NCI-H2081 treated with DMSO at 0.1 percent for 48 hours (cell line): ENCODE measurements around the gene GFI1B.
A peak's percentile ranks its signal among the peaks of the same experiment; 100 is the strongest.
"Not testable (repeated sequence)": the region's sequence is repeated elsewhere in the genome, so short reads cannot be mapped to it uniquely, and the experiment has no call there.

Experiments
- DNase-seq: peaks from one replicate; lab custom pipeline; 2025; lab: John Stamatoyannopoulos, UW

Gene GFI1B

DNA sequence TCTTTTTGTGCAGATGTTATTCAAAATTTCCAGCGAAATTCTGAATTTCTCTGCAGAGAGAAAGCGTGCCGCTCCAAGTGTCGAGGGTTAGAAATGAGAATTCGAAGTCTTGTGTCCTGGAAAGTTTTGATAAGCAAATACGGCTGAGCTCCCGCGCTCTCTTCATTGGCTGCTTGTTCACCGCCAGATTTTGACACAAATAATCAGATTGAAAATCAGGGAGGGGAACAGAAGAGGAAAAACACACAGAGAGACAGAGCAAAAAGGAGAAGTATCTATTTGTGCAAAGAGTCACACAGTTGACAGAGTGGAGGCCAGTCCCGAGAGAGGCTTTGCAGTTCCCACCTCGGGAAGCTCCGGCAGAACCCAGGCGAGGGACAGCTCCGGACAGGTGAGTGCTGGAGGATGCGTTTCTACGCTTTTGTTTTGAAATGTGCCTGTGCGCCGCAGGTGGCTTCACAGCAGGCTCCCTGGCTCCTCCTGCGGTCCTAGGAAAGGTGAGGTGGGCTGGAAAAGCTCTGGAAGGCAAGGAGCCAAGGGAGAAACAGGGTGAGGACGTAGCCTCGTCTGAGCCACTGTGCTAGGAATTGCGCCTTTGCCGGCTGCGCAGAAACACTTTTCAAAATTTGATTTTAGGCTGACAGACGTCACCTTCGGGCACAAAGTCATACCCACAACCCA is at the start of gene GFI1B:
Gene GFI1B, plus strand, starts transcription at position 244 of the 681 bp plus-strand sequence. CDS start 7,985 bp downstream, outside the sequence.
- no peak for DNase-seq

GRCh38 chr9:132931178-132931735 is 47.2 kb upstream of the GFI1B start:
- DNase-seq = no peak

- DNase-seq = no peak
Measured at GRCh38 chr9:132935026-132935425, 43.5 kb upstream of the GFI1B start.

DNA sequence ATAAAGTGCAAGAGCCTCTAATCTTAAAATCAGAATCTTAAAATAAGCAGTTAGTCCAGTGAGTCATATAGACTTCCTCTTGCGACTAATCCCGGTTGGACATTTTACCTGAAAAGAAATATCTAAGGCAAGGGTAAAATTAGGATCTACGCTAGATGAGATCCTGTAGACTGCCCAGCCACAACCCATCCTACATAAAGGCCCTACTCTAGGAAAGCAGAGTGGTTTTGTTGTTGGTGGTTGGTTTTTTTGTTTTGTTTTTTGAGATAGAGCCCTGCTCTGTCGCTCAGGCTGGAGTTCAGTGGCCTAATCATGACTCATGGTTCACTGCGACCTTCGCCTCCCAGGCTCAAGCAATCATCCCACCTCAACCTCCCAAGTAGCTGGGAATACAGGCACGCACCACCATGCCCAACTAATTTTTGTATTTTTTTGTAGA is 41.0 kb upstream of the GFI1B start:
- no peak for DNase-seq

- DNase-seq = no peak
Measured at GRCh38 chr9:132939169-132939568, 39.3 kb upstream of the GFI1B start.

DNA sequence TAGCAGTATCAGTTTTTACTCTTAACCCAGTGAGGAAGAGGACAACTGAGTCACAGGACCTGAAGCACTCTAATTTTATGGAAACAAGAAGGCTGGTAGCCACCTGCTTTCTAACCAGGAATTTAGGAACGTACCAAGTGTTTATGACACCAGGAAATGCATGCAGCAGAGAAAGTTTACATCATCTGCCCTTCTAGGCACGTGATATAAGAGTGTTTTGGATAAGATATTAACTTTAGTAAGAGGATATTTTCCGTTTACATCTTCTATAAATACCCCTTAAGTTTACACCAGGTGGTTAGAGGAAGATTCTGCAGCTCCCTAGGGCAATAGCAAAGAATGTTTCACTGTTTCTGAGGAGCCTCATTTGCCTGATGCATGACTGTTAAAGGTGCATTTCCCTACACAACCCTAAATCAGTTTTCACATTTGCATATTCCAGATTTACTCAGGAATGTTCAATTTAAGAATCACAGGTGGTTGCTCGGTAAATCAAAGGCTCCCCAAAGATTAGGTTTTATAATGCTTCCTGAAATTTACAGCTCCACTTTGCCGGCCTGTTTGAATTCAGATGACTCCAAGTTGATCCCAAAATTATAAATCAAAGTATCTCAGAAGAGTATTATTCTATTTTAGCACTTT is 35.8 kb upstream of the GFI1B start:
- DNase-seq = no peak

DNA sequence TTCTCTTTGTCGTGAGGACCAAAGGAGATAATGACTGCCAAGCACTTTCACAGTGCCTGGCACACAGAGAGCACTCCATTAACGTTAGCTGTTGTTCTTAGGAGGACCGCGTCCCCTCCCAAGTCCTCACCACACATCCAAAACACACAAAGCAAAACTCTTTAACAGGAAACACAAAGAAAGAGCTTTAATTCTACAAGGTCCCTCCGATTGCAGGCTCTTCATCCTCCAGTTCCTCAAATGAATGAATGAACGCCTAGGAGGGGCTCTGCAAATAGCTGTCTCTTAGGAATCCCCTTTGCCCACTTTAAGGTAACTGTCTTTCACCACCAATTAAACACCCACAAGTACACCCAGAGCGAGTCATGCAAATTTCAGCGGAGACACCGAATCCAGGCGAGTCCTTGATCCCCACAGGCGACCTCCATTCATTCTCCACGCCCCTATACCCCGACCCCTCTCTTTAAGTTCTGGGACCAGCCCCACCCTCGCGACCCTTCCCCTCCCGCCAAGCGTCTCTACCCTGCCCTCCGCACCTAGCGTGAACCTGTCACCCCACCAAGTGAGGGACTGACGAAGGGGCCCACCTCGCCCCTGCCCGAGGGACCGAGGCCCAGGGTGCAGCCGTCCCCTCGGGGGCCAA is 34.7 kb upstream of the GFI1B start:
- no peak for DNase-seq

DNA sequence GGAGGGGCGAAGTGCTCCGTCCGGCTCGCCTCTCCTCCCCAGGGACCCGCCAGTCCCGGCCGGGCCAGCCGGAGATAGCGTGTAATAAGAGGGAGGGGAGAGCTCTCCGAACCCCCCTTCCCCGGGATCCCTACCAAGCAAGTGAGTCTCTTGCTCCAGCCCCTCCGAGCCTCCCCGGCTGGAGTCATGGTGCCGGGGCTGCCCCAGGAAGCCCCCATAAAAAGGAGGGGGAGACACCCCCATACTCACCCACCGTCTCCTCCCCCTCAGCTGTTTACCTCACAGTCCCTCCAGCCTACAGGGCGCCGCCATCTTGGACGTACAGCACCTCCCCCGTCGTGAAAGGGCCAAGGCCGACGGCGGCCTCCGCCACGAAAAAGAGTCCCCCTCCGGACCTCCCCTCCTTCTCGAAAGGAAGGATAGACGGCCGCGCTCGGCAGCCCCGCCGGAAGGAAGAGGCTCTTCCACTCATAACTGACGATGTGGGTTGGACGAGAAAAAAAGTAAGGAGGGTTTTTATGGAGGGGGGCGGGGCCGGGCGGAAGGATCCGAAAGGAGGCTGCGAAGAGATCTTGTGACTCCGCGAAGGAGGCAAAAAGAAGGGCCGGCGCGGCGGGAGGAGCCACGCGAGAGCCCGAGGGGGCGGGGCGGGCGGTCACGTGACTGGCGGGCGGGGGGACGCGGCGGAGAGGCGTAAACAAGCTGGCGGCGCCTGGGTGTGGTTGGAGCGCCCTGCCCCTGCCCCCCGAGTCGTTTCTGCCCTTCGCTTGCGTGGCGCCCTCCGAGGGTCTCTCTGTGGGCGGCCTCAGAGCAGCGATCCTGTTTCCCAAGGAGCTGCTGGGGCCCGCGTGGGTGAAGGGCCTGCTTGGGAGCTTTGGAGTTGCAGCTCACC is 34.0 kb upstream of the GFI1B start, which contains the start of gene TSC1:
Gene TSC1, minus strand, starts transcription at position 323 of the 892 bp plus-strand sequence. CDS start 15,744 bp downstream, outside the sequence.
- DNase-seq = peak; percentile 60

DNA sequence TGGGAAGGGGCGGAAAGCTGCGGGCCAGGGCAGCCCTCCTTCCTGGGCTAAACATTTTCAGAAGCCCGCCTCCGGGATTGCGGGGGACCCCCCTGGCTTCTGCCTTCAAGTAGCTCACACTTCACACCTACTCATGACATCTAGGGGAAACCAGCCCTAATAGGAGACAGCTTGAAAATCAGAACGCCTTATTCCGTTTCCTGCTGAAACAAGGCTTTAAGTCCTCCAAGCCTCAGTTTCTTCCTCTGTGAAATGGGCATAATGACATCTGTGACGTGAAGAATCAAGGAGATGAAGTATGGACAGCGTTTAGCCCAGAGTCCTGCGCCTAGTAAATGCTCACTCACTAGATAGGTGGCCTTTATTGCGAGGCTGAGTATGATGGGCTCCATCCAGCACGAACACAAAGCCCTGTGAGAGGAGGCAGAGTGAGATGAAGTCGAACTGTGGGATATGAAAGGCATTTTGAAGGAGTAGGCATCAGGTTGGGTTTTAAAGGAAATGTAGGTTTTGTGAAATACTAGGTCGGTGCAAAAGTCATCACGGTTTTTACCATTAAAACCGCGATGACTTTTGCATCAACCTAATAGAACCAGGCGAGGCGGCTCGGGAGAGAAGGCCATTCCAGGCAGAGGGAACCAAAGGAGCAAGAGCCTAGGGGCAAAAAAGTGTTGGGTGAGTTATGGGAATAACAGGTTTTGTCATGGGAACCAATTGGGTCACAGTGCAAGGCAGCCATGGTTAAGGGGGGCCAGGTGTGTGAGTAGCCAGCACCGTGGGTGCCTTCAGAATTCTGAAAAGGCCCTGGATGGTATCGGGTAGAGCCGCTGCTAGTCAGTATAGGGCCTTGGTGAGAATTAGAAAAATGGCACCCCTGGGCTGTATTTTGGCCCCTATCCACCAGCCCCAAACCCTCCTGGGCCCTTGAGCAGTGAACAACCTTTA is 33.0 kb upstream of the GFI1B start:
- no peak for DNase-seq

- DNase-seq = no peak
Measured at GRCh38 chr9:132946211-132946610, 32.3 kb upstream of the GFI1B start.

GRCh38 chr9:132946631-132947295 is 31.7 kb upstream of the GFI1B start:
- DNase-seq = no peak

GRCh38 chr9:132947756-132948155 is 30.7 kb upstream of the GFI1B start:
- DNase-seq = no peak

DNA sequence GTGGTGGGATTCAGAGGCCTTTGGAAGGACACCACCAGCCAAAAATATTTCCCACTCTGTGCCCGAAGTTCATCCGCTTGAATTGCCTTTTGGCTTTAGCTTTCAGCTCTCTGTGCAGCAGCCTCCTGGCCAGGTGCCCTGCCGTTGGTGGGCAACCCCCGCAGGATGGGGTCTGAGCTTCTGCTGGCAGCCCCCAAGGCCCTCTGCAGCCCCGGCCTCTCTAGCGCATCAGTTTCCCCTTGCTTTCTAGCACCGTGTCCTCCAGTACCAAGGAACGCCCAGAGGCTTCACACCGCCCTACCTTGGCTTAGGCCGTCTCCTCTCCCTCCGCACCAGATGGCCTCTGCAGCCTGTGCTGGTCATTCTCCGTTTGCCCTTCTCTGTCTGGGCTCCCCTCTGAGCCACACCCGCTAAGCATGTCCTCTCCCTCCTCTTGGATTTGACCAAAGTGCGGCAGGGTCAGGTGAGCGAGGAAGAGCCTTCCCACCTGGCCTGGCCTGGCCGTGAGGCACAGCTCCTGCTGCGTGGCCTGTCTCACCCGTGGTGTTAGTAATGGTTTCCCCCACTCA is 29.9 kb upstream of the GFI1B start:
- DNase-seq = no peak

DNA sequence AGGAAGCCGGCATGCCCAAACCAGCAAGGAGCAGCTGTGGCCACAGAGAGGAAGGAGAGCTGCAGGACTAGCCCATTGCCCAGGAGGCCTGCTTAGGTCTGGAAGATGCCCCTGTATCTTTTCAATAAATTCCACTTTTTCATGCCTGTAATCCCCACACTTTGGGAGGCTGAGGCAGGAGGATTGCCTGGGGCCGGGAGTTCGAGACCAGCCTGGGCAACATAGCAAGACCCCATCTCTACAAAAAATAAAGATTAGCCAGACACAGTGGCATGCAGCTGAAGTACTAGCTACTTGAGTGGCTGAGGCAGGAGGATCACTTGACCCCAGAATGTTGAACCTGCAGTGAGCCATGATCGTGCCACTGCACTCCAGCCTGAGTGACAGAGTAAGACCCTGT is 28.8 kb upstream of the GFI1B start:
- DNase-seq = no peak

GRCh38 chr9:132955123-132955522 is 23.4 kb upstream of the GFI1B start:
- DNase-seq = no peak

- DNase-seq = no peak
Measured at GRCh38 chr9:132955768-132956167, 22.7 kb upstream of the GFI1B start.

- DNase-seq = no peak
Measured at GRCh38 chr9:132957805-132958204, 20.7 kb upstream of the GFI1B start.

GRCh38 chr9:132961002-132961401 is 17.5 kb upstream of the GFI1B start:
- DNase-seq = no peak

- no peak for DNase-seq
Measured at GRCh38 chr9:132965478-132965877, 13.0 kb upstream of the GFI1B start.

DNA sequence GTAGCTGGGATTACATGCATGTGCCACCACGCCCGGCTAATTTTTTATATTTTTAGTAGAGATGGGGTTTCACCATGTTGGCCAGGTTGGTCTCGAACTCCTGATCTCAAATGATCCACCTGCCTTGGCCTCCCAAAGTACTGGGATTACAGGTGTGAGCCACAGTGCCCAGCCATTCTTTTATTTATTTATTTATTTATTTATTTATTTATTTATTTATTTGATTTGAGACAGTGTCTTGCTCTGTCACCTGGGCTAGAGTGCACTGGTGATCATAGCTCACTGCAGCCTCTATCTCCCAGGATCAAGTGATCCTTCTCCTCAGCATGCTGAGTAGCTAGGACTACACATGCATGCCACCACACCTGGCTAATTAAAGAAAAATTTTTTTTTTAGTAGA is 10.6 kb upstream of the GFI1B start:
- DNase-seq = not testable (repeated sequence)
